HEK293T (cell line): Measurements from ENCODE around the gene PTCD3.

Experiments used
- ELF4 ChIP-seq: fragments of 450-650 bp; IDR thresholded peaks from 2 replicates; pipeline ENCODE4 v1.6.1; 2017; ENCODE audit warnings: antibody characterized with exemption
- FOXM1 ChIP-seq: fragments of 450-650 bp; IDR thresholded peaks from 2 replicates; pipeline ENCODE4 v1.6.1; 2017; ENCODE audit warnings: mild to moderate bottlenecking, borderline replicate concordance
- HDGF ChIP-seq: fragments of 450-650 bp; IDR thresholded peaks from 2 replicates; pipeline ENCODE4 v1.6.1; 2017; ENCODE audit warnings: antibody characterized with exemption, borderline replicate concordance
- SUZ12 ChIP-seq: fragments of 450-650 bp; IDR thresholded peaks from 2 replicates; pipeline ENCODE4 v1.6.1; 2016; ENCODE audit warnings: mild to moderate bottlenecking
- TF ChIP-seq, protein P1 (sequence below): fragments of 450-650 bp; IDR thresholded peaks from 2 replicates; pipeline ENCODE4 v1.6.1; 2016

DNA sequence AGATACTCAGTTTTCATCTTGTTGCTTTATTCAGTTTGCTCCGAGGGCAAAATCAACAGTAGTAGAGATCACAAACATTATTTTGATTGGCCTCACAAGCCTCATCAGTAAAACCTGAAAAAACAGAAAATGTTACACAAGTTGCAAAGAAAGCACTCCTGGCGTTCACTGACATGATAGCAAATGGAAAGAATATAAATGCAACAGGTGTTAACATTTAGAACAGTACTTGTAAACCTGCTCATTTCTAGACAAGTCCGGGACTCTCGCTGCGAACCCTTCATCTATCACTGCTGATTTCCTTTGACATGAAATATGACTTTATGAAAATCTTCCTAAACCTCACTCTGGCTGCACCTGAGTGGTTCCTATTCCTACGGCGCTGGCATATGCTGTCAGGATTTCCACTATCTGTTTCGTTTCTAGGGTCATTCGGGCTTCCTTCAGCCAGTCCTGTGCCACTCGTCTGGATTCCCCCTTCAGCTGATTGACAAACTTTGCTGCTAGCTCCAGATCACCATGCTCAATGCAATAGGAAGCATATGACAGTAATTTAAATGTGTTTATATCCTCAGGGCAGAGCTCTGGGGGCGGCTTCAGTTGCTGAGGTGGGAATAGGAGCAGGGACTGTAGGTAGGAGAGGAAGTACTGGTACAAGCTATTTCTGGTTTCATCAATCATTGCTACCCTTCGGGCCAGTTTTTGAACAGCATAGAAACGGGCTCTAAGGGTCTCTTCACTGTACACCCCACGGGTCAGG lies 38.1 kb downstream of the PTCD3 start:
- TF ChIP-seq ELF4 (no peak), SUZ12 (no peak), HDGF (no peak), FOXM1 (no peak)
- TF ChIP-seq, protein P1, sequence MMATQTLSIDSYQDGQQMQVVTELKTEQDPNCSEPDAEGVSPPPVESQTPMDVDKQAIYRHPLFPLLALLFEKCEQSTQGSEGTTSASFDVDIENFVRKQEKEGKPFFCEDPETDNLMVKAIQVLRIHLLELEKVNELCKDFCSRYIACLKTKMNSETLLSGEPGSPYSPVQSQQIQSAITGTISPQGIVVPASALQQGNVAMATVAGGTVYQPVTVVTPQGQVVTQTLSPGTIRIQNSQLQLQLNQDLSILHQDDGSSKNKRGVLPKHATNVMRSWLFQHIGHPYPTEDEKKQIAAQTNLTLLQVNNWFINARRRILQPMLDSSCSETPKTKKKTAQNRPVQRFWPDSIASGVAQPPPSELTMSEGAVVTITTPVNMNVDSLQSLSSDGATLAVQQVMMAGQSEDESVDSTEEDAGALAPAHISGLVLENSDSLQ = no peak
